ENCODE measurements around the gene DHX32. TPM values are rescaled to one million over a fixed set of nuclear protein-coding genes. Genes with fewer than 3 reads are reported as not detected.

The DHX32 gene
- total RNA-seq, 6 experiments from 2014 or later, result 10.0 to 17.6 (median 14.1) TPM

DNA sequence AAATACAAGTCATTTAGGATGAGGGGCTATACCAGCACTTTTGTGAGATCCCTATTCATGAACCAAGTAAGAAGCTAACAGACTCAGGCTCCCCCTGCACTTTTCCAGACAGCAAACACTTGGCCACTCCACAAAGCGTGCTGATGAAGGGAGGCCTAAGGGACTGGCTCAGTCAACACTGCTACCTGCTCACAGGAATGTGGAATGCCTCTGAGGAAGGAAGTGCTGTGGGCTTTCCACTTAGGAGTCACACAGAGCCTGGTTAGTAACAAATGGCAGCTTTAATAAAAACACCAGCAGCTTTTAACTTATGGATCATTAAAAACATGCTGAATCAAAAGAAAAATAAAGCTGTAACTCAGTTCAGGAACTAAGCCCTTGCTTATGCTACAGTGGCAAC, 73.0 kb downstream of the DHX32 start:
- ATAC-seq (no peak), DNase-seq (no peak)
- no CpG with 5 or more reads among the region's 1 CpG for WGBS (ENCODE audit: insufficient coverage, low coverage, low lambda C conversion rate, missing lambda C conversion rate)
- H3K4me1 ChIP-seq, result no peaks in the 10 kb centered on the region
- H3K27me3 ChIP-seq, result no peaks in the 10 kb centered on the region
- TF ChIP-seq CTCF (IDR thresholded peaks at IDR 0.05) (no peak), POLR2A (IDR thresholded peaks at IDR 0.05) (no peak)
- no peak overlapping the region for H3K4me3 ChIP-seq
- H3K36me3 ChIP-seq, result peaks cover 0 to 40% (median 7%) of the 10 kb centered on the region in 4 donors
- intact Hi-C loops (cut with DNase I), result no loop called here
- no peak overlapping the region for H3K27ac ChIP-seq
- no peaks in the 10 kb centered on the region for H3K9me3 ChIP-seq

GRCh38 chr10:125802739-125803138, 78.4 kb downstream of the DHX32 start:
- Histone ChIP-seq H3K27ac (no peak overlapping the region), H3K36me3 (peaks cover 0 to 19% (median 5%) of the 10 kb centered on the region in 4 donors)
- WGBS (ENCODE audit: insufficient coverage, low coverage, low lambda C conversion rate, missing lambda C conversion rate), result 83% methylated on average over 1 of the region's 7 CpGs

GRCh38 chr10:125802131-125802530, 79.0 kb downstream of the DHX32 start:
- TF ChIP-seq CTCF (IDR thresholded peaks at IDR 0.05) (no peak), POLR2A (IDR thresholded peaks at IDR 0.05) (no peak)
- no peak for ATAC-seq
- no peak overlapping the region for H3K27ac ChIP-seq
- no peaks in the 10 kb centered on the region for H3K27me3 ChIP-seq
- no peaks in the 10 kb centered on the region for H3K4me1 ChIP-seq
- no peaks in the 10 kb centered on the region for H3K9me3 ChIP-seq
- H3K4me3 ChIP-seq, result no peak overlapping the region
- intact Hi-C loops (cut with DNase I), result no loop called here
- no peak for DNase-seq
- WGBS (ENCODE audit: insufficient coverage, low coverage, low lambda C conversion rate, missing lambda C conversion rate), result no CpG with 5 or more reads among the region's 5 CpGs
- H3K36me3 ChIP-seq, result peaks cover 0 to 15% (median 5%) of the 10 kb centered on the region in 4 donors

More at GRCh38 chr10:125802739-125803138, 78.4 kb downstream of the DHX32 start:
- Histone ChIP-seq H3K9me3 (no peaks in the 10 kb centered on the region), H3K27me3 (no peaks in the 10 kb centered on the region), H3K4me3 (no peak overlapping the region), H3K4me1 (no peaks in the 10 kb centered on the region)
- no peak for TF ChIP-seq CTCF (IDR thresholded peaks at IDR 0.05)
- DNase-seq (no peak), ATAC-seq (no peak)
- intact Hi-C loops (cut with DNase I), result no loop called here

GRCh38 chr10:125801574-125801973, 79.5 kb downstream of the DHX32 start:
- intact Hi-C loops (cut with DNase I), result no loop called here
- Histone ChIP-seq H3K4me3 (no peak overlapping the region), H3K4me1 (no peaks in the 10 kb centered on the region), H3K27me3 (no peaks in the 10 kb centered on the region), H3K9me3 (no peaks in the 10 kb centered on the region), H3K36me3 (peaks cover 0 to 9% (median 3%) of the 10 kb centered on the region in 4 donors), H3K27ac (no peak overlapping the region)
- 88% methylated on average over 1 of the region's 1 CpG for WGBS (ENCODE audit: insufficient coverage, low coverage, low lambda C conversion rate, missing lambda C conversion rate)
- TF ChIP-seq CTCF (IDR thresholded peaks at IDR 0.05) (no peak), POLR2A (IDR thresholded peaks at IDR 0.05) (no peak)
- DNase-seq, result no peak
- ATAC-seq, result no peak
